HG02973 (cell line): ENCODE data around the gene NPHP4.

Experiments used
- ATAC-seq: cut with Tn5 transposase; IDR thresholded peaks from one replicate; pipeline ENCODE4 v1.9.1; 2021; ENCODE audit warnings: moderate library complexity; ENCODE audit not compliant: unreplicated experiment

NPHP4 gene

DNA sequence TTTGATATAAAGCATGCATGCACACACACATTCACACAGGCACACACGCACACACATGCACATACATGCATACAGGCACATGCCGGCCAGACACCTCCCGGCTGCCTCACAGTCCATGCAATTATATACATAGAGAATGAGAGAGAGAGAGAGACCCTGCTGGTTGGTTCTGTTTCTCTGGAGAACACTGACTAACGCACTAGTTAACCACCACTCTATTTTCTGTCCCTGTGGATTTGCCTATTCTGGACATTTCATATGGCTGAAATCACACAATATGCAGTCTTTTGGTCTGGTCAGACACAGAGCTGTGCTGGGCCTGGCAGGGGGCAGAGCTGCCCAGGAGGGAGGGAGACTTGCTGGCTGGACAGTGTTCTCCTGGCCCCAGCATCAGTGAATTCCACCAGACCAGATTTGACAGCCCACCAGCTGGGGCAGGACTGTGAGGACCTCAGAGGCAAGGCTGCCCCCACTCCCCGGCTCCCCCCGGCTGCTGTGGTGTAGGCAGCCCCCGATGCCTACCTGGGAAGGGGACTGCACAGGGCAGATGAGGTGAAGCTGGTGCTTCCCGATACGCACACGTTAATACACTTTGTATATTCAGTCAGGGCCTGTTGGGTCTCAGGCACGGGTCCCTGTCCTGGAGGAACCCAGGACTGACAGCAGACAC is 152.2 kb downstream of the NPHP4 start:
- ATAC-seq = no peak

DNA sequence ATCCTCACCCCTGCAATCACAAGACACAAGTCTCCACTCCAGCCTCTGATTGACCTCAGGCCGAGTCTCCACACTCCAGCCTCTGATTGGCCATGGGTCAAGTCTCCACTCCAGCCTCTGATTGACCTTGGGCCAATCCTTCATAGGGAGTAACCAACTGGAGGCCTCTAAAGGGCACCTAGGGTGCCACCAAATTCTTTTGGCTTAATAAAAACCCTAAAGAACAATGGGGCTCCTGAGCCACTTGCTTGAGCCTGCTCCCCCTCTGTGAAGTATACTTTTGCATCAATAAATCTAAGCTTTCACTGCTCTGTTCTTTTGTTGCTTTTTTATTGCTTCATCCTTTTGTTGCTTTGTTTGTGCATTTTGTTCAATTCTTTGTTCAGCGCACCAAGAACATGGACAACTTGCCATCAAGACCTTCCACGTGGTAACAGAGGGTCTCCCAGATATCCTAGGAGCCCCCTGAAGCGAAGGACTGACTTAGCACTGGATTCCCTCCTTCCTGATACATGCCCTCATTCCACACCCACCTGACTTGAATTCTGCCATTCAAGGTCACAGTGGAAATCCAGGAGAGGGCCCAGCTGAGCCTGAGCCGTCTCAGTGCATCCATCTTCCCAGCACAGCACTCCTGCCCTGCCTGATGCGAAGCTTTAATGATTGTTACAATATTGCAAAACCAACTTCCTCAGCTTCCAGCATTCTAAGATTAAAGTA is 152.9 kb downstream of the NPHP4 start:
- ATAC-seq = no peak

DNA sequence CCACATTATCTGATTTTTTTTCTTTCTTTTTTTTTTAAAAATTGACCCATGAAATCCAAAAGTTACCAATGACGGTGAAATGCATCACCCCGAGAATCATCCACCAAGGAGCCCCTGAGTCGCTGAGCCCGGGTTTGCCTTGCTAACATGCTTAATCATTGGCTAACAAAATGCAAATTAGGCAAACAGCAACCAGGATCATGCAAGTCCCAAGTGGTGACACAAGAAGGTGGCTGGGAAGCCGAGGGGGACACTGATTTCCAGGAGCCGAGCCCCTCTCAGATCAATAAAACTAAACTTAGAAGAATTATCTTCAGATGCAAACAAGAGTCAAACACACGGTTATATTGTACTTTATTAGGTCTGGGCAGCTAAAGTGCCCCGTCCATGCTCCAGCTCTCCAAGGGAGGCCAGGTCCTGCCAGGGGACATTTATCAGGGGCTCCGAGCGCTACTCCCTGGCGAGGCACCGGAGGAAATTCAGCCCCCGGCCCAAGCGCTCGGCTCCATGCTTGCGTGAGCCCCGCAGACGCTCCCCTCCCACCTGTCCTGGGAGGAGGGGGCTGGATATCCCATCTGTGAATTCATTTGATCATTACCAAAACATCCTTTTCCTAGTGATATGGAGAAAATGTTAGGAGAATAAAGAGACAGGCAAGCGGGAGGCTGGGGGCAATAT is 154.1 kb downstream of the NPHP4 start:
- no peak for ATAC-seq

DNA sequence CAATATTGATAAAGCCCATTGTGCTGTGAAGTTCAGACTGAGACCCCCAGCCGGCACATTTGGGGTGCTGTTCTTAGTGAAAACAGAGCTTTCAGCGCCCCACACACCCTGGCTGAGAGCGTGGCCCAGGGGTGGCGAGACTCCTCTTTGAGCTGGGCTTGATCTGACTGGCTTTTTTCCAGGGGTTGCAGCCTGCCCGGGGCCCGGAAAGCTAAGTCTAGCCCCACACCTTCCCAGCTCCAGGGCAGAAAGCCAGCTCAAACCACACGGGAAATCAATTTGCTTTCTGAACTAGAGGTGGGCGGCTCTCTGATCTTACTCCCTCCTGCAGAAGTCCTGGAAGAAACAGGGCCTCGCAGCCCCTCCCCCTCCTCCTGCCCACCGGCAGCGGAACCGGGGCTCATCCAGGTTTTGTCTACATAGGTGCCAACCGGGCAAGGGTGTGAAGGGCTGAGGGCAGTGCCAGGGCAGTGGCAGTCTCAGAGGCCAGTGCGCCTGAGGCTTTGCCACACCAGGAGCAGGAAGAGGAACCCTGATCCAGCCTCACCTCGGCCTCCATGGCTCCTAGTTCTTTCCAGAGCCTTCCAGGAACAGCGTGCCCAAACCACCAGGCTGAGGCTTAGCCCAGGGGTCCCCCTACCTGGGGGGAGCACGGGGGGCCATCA is 155.3 kb downstream of the NPHP4 start:
- ATAC-seq = no peak

DNA sequence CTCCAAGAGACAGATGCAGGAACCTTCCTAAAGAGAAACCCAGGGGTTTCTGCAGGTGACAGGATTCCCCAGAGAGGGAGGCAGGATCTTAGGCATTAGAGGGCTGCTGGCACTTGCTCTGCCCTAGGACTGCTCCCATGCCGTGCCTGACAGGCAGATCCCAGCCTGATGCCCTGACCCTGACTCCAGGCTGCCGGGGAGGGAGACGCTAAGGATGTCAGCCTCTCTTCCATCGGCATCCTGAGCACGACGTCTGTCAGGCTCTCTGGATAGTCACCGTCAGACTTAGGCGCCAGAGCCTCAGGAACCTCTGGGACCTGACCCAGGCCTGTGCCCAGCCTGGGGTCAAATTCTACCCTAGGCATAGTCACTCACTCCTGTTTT is 157.1 kb downstream of the NPHP4 start:
- ATAC-seq = no peak

DNA sequence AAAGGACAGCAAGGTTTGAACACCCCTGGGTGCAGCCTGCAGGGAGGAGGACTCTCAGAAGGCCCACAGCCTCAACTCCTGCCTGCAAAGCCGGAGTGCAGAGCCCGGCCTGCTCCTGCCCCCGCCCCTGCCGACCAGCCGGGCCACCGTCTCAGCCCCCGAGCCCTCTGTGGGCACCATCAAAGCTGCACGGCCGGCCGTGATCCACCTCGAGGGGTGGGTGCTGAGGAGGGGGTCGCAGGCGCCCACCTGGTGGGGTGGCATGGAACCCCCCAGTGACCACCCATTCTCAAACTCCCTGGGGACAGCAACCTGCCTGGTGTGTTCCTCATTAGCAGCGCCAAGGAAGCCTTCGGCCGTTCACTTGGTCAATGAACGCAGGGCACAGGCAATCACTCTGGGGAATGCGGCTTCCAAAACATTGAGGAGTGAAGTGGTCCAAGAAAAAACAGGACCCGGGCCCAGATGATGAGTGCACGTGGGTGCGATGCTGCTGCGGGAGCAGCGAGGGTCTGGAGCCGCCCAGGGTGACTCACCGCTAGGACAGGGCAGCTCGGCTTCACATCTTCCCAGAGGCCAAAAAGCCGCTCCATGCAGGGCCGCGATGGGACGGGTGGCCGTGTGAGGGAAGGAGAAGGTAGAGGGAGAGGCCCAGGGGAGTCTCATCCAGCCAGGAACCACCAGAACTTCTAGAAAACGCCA is 157.6 kb downstream of the NPHP4 start:
- ATAC-seq = no peak

DNA sequence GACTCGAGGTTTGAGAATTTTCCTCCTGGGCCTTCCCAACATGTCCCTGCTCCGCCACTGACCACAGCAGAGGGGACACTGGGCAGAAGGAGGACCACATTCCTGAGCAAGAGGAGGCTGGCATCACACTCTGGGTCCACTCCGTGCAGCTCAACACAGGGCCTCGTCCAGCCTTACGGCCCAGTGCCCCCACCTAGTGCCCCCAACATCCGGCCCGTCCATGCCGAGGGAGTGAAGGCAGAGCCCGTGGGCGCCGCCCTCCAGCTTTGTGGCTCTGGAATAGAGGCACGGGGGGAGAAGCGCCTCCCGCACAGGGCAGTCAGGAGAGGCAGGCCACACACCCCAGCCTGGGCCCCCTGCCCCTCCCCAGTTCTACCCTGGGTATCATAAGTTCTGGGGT is 158.3 kb downstream of the NPHP4 start:
- no peak for ATAC-seq

DNA sequence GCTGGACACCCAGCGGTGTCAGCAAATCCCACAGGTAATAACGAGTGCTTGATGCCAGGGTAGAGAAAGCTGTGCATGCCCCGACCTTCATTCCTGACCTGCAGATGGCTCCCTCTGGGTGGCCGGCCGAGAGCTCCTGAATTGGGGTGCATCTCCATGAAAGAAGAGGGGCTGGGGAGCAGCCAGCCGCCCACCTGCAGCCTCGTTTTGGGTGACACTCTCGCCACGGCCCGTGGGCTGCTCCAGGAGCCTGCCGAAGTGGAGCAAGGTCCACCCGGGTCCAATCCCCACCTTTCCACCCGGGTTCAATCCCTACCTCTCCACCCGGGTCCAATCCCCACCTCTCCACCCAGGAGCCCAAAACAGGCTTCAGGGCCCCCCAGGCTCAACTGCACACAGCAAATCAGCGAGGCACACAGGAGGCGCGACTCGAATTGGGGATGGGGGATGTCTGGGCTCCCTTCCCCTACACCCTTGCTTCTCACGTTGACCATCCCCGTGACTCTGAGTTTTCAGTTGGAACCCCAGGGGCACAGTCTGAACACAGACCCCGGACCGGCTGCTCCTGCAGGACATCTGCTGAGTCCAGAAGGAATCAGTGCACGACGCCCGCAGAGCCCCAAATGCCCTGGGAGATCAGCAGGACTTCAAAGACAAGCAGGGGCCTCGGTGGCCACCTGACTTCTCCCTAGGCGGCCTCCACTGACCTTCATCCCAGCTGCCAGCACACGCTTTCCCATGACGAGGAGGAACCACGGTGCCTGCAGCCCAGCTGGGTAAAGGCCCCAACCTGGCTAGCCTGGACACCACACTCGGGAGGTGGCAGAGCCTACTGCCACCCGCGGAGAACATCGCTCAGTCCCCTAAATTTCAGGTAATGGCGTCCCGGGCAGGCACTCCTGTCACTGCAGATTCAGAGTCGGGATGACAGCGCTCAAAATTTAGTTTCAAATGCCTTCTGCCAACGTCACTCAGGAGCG is 159.0 kb downstream of the NPHP4 start:
- ATAC-seq = no peak

DNA sequence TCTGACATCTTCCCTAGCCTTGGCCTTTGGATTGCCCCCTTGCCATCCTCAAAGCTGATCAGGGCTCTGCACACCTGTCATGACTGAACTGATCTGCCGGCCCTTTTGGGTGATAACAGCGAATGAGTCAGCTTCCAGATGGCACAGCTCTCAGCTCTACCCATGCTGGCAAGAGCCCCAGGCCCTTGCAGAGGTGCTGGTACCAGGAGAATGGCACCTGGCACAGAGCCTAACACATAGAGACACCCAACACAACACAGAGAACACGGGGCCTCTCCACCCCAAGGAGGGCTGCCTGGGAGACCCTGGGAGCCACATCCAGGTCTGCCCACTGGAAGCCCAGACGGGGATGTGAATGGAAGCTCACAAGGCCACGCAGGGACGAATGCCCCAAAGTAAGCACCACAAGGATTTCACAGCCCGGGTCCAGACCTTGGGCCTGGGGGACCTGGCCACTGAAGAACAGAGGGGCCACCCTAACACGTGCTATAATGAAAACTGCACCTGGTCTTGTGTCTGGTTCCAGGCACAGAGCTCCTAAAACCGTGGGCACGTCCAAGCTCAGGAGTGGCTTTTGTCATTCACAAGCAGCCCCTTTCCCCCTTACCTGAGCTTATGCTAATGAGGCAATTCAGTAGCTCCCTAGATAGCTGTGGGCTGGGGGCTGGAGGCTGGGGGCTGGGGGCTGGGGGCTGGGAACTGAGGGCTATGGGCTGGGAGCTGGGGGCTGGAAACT is 160.5 kb downstream of the NPHP4 start:
- ATAC-seq = no peak

DNA sequence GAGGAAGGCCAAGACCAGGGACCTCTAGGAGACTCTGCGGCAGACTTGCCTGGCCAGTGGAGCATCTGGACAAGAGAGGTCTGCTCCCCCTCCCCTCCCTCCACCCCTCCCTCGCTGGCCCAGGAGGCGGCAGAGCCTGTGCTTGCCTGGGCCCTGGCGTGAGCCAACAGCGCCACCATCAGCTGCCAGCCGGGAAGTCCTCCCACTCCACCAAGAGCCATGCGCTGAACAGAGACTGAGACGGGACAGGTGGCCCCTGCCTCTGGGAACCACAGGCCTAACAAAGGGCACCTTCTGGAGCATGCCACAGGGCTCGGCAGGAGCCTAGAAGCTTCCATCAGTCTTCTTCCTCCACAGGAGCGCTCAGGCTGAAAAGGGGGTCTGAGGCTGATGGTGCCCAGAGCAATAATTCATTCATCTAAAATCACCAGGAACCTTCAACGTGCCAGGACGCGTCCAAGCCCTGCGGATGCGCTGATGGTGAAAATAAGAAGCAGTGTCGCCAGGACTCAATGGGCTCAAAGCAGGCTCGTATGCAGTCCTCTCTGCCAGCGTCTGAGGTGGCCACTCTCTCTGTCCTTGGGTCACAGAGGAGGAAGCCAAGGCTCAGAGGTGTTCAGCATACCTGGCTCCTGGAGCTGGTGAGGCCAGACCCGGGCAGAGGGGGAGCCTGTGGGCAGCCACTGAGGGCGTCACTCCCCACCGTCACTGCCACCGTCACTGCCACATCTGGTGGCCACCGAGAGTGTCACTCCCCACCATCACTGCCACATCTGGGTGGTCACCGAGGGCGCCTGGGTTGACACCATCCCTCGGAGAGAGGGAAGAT is 161.2 kb downstream of the NPHP4 start:
- no peak for ATAC-seq

DNA sequence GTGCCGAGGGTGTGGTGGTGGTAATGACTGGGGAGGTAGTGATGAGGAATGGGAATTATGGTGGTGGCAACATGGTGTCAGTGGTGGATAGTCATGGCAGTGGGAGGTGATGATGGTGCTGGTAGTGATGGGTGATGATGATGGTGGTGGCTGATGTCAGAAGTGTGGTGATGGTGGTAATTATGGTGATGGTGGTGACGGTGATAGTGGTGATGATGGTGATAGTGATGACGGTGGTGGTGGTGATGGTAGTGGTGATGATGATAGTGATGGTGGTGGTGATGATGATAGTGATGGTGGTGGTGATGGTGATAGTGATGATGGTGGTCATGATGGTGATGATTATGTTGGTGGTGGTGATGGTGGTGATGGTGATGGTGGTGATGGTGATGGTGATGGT is 162.8 kb downstream of the NPHP4 start:
- ATAC-seq = no peak

DNA sequence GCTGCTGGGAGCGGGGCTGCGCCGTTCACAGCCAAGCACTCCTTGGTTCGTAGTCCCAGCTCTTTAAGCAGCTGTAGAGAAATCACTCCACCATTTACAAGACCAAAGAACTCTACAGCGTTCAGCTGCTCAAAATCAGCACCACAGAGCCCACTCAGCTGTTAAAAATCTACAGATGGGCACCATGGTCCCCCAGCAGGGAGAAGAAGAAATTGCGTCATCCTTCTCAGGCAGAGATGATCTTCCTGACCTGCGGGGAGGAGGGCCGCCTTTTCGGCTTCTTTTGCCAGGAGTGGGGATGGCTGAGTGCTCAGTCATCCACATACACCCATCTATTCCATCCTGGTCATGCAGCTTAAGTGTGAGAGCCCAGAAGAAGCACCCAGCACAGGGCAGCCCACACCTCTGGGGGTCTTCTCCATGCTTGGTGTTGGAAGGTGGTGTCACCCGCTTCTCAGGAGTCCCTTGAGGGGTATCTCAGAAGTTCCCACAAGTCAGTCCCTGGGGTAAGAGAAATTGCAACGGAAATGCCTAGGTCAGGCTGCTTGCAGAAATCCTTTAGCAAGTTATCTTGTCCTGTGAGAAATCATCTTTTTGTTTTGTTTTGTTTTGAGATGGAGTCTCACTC is 163.8 kb downstream of the NPHP4 start:
- ATAC-seq = no peak

DNA sequence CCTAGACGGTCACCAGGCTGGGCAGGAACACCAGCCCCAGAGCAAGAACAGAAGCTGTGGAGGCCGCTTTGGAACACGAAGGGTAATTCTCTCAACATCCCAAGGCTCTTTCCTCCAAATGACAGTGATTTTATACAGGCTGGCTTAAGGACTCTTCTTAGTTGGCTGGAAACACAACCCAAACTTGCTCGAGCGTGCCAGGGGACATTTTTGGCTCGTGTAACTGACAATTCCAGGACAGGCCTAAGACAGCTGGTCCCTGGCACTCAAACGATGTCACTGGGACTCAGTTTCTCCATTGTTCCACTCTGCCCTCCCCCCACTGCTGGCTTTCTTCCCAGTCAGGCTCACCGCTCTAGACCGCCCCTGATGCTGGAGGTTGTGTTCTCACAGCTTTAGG is 164.7 kb downstream of the NPHP4 start:
- ATAC-seq = no peak

DNA sequence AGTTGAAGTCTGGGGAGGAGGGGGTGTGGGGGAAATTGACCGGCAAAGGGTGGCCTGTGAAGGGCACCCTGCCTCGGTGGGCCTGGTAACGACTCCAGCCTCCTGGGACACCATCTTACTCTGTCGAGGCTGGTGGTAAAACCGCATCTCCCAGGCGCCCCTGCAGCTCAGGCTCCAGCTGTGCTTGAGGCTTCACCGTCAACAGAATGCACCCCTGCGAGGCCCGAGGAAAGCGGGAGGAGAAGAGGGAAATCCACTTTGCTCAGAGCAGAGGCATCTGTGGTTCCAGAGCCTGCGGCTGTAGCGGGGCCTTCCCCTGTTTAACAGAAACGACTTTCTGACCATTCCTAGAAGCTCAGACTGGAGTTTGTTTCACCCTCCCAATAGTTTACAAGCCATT is 165.6 kb downstream of the NPHP4 start:
- ATAC-seq = no peak

DNA sequence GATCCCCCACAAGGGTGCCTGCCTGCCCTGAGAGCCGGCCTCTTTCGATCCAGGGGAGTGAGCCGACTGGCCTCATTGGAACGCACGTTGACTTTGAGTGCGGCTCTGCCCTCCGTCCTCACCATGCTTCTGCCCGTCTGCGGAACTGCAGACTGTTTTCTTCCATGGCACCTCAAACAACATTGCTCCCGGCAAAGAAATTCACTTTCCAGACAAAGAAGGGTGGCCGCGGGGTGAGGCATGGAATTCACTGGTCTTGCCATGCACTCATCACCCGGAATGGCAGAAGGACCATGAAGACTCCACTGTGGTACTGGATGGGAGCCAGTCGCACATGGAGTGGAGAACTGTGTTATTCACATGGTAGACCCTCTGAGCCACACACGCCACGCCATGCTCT is 169.5 kb downstream of the NPHP4 start:
- ATAC-seq = no peak

DNA sequence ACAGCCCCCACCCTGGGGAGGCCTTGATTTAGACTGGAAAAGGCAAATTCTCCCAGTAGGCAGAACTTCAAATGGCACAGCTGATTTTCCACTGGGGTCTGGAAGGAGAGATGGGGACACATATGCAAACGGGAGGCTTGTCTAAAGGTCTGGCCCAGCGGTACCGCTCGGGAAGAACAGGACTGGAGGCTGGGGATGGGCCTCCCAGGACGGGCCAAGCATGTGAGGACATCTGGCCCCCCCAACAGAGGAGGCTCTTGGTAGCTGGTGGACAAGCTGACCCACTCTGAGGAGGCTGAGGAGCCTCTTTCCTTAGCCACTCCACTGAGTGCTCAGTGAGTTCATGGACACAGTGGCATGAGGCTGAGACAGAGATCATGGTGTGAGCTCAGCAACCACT is 170.0 kb downstream of the NPHP4 start:
- no peak for ATAC-seq

DNA sequence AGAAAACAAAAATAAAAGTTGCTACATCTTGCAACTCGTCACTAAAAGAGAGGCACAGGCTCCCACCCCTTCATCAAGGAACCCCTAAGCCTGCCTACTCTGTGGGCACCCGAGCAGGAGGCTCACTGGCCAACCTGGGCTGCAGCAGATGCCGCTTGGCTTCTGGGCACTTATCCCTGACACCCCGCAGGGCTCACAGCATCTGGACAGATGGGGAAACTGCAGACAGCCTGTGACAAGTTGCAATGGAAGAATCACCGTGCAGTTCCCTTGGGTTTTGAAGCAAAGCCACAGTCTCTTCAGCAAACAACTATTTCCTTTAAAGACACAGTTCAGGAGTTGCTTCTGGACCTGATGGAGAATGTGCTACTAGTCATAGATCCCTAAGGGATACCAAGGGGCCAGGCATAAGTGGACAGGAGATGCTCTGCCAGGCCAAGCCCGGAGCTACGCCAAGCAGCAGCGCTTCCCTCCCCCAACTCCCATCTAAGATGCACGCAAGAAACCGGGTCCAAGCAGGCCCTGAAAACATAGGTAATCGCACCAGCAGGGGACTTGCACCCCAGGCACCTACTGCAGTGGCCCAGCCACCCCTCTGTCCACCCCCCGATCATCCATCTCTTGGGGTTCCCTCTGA is 170.6 kb downstream of the NPHP4 start:
- no peak for ATAC-seq

DNA sequence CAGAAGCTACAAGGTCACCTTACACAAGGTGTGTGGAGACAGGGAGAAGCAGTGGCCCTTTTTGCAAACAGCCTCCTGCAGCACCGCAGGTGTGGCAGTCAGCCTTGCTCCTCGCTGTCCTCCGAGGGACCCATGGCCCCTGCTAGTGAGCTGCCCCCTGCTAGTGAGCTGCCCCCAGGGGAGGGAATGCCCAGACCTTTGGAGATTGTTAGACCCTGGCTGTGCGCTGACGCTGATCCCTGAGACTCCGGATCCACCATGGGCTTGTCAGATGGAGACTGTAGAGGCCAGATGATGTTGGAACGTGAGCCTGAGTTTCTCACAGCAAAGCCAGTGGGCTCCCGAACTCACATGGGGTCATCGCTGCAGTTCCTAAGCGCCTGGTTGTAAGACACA is 172.2 kb downstream of the NPHP4 start:
- no peak for ATAC-seq
